ENCODE results near the gene RAB33A.

GRCh38 chrX:130197464-130197863 is 25.7 kb downstream of the RAB33A start:
- TF ChIP-seq CTCF (IDR thresholded peaks at IDR 0.05) (no peak), POLR2A (IDR thresholded peaks at IDR 0.05) (no peak)

Measured in lower leg skin (tissue), 3 donors.